ENCODE results near the gene TWF2.

The TWF2 gene

DNA sequence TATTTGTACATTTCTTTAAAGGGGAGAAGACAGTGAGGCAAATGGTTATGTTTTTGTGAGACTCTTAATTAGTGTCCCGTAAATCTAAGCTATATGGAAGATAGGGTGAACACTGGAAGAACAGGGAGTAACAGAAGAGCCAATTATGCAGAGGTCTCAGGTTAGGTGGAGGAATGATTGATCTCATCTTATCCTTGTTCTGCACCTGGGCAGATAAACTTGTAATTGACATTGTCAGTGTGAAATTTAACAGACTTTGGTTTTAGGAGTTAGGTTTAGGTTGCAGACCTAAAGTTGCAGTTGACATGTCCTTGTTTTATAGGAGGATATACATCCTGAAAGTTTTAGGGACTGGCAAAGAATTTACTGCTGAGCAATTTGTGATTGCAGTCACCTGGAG, 3.1 kb upstream of the TWF2 start:
- Histone ChIP-seq H2AFZ (ENCODE audit: low read length) (no peak overlapping the region), H3K79me2 (ENCODE audit: insufficient read depth, low read length) (peaks cover 31% of the 10 kb centered on the region), H3K9me3 (ENCODE audit: insufficient read depth, low read depth, low read length) (no peaks in the 10 kb centered on the region), H3F3A (ENCODE audit: low read depth) (no peaks in the 10 kb centered on the region), H3K4me1 (ENCODE audit: insufficient read depth, low read length, poor library complexity, severe bottlenecking) (peaks cover 30% of the 10 kb centered on the region), H3K27me3 (ENCODE audit: insufficient read depth, low read length, poor library complexity, severe bottlenecking) (no peaks in the 10 kb centered on the region), H3K4me2 (ENCODE audit: low read depth, low read length, poor library complexity, severe bottlenecking) (no peak overlapping the region), H3K4me3 (ENCODE audit: low read length, poor library complexity, severe bottlenecking) (no peak overlapping the region), H3K36me3 (ENCODE audit: insufficient read depth, low read length) (no peaks in the 10 kb centered on the region), H4K20me1 (ENCODE audit: insufficient read depth, low read length, poor library complexity, severe bottlenecking) (peaks cover 15% of the 10 kb centered on the region), H3K9ac (ENCODE audit: low read depth, low read length, poor library complexity, severe bottlenecking) (no peak overlapping the region), H3K9me2 (replicated peaks; ENCODE audit: low read depth, low read length) (no peaks in the 10 kb centered on the region)
- no peak for TF ChIP-seq EZH2phosphoT487 (IDR thresholded peaks at IDR 0.05; ENCODE audit: borderline replicate concordance)
- TF ChIP-seq, protein P1, sequence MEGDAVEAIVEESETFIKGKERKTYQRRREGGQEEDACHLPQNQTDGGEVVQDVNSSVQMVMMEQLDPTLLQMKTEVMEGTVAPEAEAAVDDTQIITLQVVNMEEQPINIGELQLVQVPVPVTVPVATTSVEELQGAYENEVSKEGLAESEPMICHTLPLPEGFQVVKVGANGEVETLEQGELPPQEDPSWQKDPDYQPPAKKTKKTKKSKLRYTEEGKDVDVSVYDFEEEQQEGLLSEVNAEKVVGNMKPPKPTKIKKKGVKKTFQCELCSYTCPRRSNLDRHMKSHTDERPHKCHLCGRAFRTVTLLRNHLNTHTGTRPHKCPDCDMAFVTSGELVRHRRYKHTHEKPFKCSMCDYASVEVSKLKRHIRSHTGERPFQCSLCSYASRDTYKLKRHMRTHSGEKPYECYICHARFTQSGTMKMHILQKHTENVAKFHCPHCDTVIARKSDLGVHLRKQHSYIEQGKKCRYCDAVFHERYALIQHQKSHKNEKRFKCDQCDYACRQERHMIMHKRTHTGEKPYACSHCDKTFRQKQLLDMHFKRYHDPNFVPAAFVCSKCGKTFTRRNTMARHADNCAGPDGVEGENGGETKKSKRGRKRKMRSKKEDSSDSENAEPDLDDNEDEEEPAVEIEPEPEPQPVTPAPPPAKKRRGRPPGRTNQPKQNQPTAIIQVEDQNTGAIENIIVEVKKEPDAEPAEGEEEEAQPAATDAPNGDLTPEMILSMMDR (conservative IDR thresholded peaks at IDR 0.05; ENCODE audit: low read length): no peak

DNA sequence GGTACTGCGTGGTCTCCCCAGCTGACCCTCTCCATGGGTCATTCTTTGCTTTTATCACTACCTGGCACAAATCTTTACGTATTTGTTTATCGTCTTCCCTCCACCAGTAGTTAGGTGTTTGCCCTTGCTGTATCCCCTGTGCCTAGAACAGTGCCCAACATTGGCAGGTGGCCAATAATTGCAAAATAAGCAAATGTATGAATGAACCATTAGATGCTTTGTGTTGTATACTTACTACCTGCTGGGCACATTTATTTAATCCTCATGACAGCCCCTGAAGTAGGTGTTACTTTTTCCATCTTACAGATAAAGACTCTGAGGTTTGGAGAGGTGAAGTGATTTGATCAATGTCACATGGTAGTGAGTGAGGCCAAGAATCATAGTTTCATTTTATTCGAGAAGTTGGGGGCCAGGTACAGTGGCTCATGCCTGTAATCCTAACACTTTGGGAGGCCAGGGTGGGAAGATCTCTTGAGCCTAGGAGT, 2.0 kb upstream of the TWF2 start:
- Histone ChIP-seq H3K9me2 (replicated peaks; ENCODE audit: low read depth, low read length) (no peaks in the 10 kb centered on the region), H3K79me2 (ENCODE audit: insufficient read depth, low read length) (peaks cover 41% of the 10 kb centered on the region), H3K4me2 (ENCODE audit: low read depth, low read length, poor library complexity, severe bottlenecking) (peak overlapping the region; percentile 75), H3K4me3 (ENCODE audit: low read length, poor library complexity, severe bottlenecking) (peak overlapping the region; percentile 16), H3K9ac (ENCODE audit: low read depth, low read length, poor library complexity, severe bottlenecking) (peak overlapping the region; percentile 97), H2AFZ (ENCODE audit: low read length) (no peak overlapping the region), H3K36me3 (ENCODE audit: insufficient read depth, low read length) (no peaks in the 10 kb centered on the region), H3K27me3 (ENCODE audit: insufficient read depth, low read length, poor library complexity, severe bottlenecking) (no peaks in the 10 kb centered on the region), H3K4me1 (ENCODE audit: insufficient read depth, low read length, poor library complexity, severe bottlenecking) (peaks cover 31% of the 10 kb centered on the region), H3F3A (ENCODE audit: low read depth) (no peaks in the 10 kb centered on the region), H4K20me1 (ENCODE audit: insufficient read depth, low read length, poor library complexity, severe bottlenecking) (peaks cover 15% of the 10 kb centered on the region), H3K9me3 (ENCODE audit: insufficient read depth, low read depth, low read length) (no peaks in the 10 kb centered on the region)
- TF ChIP-seq, protein P1 (conservative IDR thresholded peaks at IDR 0.05; ENCODE audit: low read length): no peak
- no peak for TF ChIP-seq EZH2phosphoT487 (IDR thresholded peaks at IDR 0.05; ENCODE audit: borderline replicate concordance)

DNA sequence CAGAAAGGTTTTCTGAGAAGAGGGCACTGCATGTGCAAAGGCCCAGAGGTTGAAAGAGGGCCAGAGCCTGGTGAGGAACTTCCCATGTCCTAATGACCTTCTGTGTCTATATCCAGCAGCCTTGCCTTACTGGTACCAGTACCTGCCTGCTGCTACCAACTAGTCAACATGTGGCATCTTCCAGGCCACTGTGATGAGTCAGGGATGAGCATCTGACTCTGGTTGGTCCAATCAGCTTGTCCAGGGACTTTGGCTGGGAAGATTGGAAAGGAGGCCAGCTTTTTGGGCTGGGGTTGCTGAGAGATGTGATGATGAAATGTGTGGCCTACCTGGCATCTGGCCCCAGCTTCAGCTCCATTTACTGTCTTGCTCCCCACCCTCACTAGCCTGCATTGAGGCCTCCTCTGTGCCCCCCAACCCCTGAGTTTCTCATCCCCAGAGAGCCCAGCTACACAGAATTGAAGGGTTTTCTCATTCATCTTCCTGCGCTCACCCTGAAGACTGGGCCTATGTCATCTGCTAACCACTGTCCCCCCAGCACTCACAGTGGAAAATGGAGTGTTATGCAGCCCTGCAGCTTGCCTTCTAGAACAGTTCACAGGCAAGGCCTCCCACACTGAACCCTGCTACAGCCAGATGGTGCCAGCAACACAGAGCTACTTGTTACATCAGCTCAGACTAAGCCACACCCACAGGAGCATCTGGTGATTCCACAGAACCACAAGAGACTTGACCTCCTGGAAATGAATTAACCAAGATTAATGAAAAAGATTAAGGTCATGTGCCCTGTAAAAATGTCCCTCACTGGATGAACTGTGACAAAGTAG, 1.3 kb upstream of the TWF2 start:
- H3K4me3 ChIP-seq (ENCODE audit: low read length, poor library complexity, severe bottlenecking): peak overlapping the region; percentile 99
- no peaks in the 10 kb centered on the region for H3K36me3 ChIP-seq (ENCODE audit: insufficient read depth, low read length)
- no peaks in the 10 kb centered on the region for H3F3A ChIP-seq (ENCODE audit: low read depth)
- H3K9me2 ChIP-seq (replicated peaks; ENCODE audit: low read depth, low read length): no peaks in the 10 kb centered on the region
- peaks cover 46% of the 10 kb centered on the region for H3K79me2 ChIP-seq (ENCODE audit: insufficient read depth, low read length)
- H3K9me3 ChIP-seq (ENCODE audit: insufficient read depth, low read depth, low read length): no peaks in the 10 kb centered on the region
- H3K9ac ChIP-seq (ENCODE audit: low read depth, low read length, poor library complexity, severe bottlenecking): peak overlapping the region; percentile 97
- peak overlapping the region; percentile 75 for H3K4me2 ChIP-seq (ENCODE audit: low read depth, low read length, poor library complexity, severe bottlenecking)
- TF ChIP-seq, protein P1 (conservative IDR thresholded peaks at IDR 0.05; ENCODE audit: low read length): 0 out of 2 replicates have a peak, but pooled peaks have one; percentile 29
- no peak for TF ChIP-seq EZH2phosphoT487 (IDR thresholded peaks at IDR 0.05; ENCODE audit: borderline replicate concordance)
- H4K20me1 ChIP-seq (ENCODE audit: insufficient read depth, low read length, poor library complexity, severe bottlenecking): peaks cover 15% of the 10 kb centered on the region
- no peaks in the 10 kb centered on the region for H3K27me3 ChIP-seq (ENCODE audit: insufficient read depth, low read length, poor library complexity, severe bottlenecking)
- peaks cover 34% of the 10 kb centered on the region for H3K4me1 ChIP-seq (ENCODE audit: insufficient read depth, low read length, poor library complexity, severe bottlenecking)
- H2AFZ ChIP-seq (ENCODE audit: low read length): no peak overlapping the region
